Chondrocyte (in vitro differentiated cells): ENCODE results near the gene IGIP. TPM values are rescaled to one million over a fixed set of nuclear protein-coding genes. Genes with fewer than 3 reads are reported as not detected.

ENCODE experiments used
- DNase-seq: peaks from one replicate; pipeline ENCODE4 v3.0.0; 2021; ENCODE audit warnings: mixed read lengths, low spot score
- H3K27ac Mint-ChIP-seq: one replicate; pipeline ENCODE4 v1.8.0; 2021; ENCODE audit warnings: mild to moderate bottlenecking, moderate library complexity, mixed read lengths; ENCODE audit not compliant: unreplicated experiment
- H3K27me3 Mint-ChIP-seq: 2 replicates; pipeline ENCODE4 v1.8.0; 2021; ENCODE audit warnings: low read depth, mixed read lengths
- H3K36me3 Mint-ChIP-seq: 2 replicates; pipeline ENCODE4 v1.8.0; 2021; ENCODE audit warnings: low read depth, mixed read lengths
- H3K4me1 Mint-ChIP-seq: 2 replicates; pipeline ENCODE4 v1.8.0; 2021; ENCODE audit warnings: low read depth, mild to moderate bottlenecking, mixed read lengths
- H3K4me3 Mint-ChIP-seq: one replicate; pipeline ENCODE4 v1.8.0; 2021; ENCODE audit warnings: mild to moderate bottlenecking, moderate library complexity, mixed read lengths; ENCODE audit not compliant: unreplicated experiment
- H3K9me3 Mint-ChIP-seq: 2 replicates; pipeline ENCODE4 v1.8.0; 2021; ENCODE audit warnings: low read depth, mixed read lengths
- CTCF ChIP-seq: fragments of 200-600 bp; sonication (generic); IDR thresholded peaks from 2 replicates; pipeline ENCODE4 v1.5.0; 2021; ENCODE audit warnings: antibody characterized with exemption, mild to moderate bottlenecking, moderate library complexity
- total RNA-seq: library from RNA; stranded (reverse); gene quantifications from 3 replicates; pipeline ENCODE4 v1.2.1, GENCODE V29; 2021

The IGIP gene
- total RNA-seq, 1 donor from 2014 or later: 6.9 TPM

GRCh38 chr5:140157032-140157781 is 31.5 kb downstream of the IGIP start:
- peak; percentile 97 for TF ChIP-seq CTCF
- Mint-ChIP-seq H3K4me1 (peaks cover 9% of the 10 kb centered on the region), H3K27ac (peak overlapping the region; percentile 66), H3K4me3 (peak overlapping the region; percentile 73), H3K27me3 (peaks cover under 1% of the 10 kb centered on the region), H3K36me3 (no peaks in the 10 kb centered on the region), H3K9me3 (no peaks in the 10 kb centered on the region)
- no peak for DNase-seq

- no peak overlapping the region for H3K27ac Mint-ChIP-seq
- TF ChIP-seq CTCF: no peak
- H3K4me3 Mint-ChIP-seq: no peak overlapping the region
- peaks cover 9% of the 10 kb centered on the region for H3K4me1 Mint-ChIP-seq
- H3K36me3 Mint-ChIP-seq: no peaks in the 10 kb centered on the region
- no peaks in the 10 kb centered on the region for H3K9me3 Mint-ChIP-seq
- peaks cover 2% of the 10 kb centered on the region for H3K27me3 Mint-ChIP-seq
- no peak for DNase-seq
Measured at GRCh38 chr5:140159014-140159927, 33.5 kb downstream of the IGIP start.

DNA sequence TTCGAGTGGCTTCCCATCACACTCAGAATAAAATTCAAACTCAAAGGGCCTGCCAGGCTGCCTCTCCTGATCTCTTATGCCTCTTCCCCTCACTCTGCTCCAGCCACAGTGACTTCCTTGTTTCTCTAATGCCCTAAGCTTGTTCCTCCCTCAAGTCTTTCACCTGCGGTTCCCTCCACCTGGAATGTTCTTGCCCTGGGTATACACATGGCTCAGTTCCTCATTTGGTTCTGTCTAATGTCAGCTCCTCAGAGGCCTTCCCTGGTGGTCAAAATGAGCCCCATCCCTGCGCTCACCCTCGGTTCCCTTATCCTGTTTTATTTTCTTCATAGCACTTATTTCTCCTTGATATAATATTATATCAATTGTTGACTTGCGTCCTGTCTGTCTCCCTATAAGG is 36.5 kb downstream of the IGIP start:
- Mint-ChIP-seq H3K36me3 (peaks cover 2% of the 10 kb centered on the region), H3K9me3 (no peaks in the 10 kb centered on the region), H3K4me3 (no peak overlapping the region), H3K27me3 (peaks cover 2% of the 10 kb centered on the region), H3K27ac (no peak overlapping the region), H3K4me1 (peaks cover 2% of the 10 kb centered on the region)
- no peak for TF ChIP-seq CTCF
- no peak for DNase-seq

DNA sequence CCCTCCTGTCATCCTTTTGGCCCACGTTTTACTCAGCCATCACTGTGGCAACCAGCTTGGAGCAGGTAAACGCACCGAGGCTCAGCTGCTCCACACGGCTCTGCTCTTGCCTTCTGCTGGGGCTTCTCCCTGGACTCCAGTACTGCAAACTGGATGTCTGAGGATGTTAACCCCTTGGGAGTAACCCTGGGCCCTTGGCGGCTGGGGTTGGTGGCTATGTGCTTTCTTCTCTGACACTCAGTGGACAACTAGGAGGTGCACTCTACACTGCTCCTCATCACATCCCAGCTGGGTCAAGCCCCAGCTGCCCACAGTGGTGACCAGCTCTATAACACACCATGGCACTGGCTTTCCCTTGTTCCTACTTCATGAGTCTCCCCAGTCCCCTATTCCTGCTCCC is 37.0 kb downstream of the IGIP start:
- Mint-ChIP-seq H3K9me3 (no peaks in the 10 kb centered on the region), H3K4me1 (no peaks in the 10 kb centered on the region), H3K27ac (peak overlapping the region; percentile 53), H3K27me3 (peaks cover 2% of the 10 kb centered on the region), H3K4me3 (no peak overlapping the region), H3K36me3 (peaks cover 2% of the 10 kb centered on the region)
- TF ChIP-seq CTCF: no peak
- DNase-seq: no peak

- Mint-ChIP-seq H3K4me3 (no peak overlapping the region), H3K4me1 (no peaks in the 10 kb centered on the region), H3K36me3 (peaks cover 2% of the 10 kb centered on the region), H3K27me3 (peaks cover 2% of the 10 kb centered on the region), H3K9me3 (no peaks in the 10 kb centered on the region), H3K27ac (no peak overlapping the region)
- no peak for DNase-seq
- TF ChIP-seq CTCF: no peak
Measured at GRCh38 chr5:140165101-140165922, 39.6 kb downstream of the IGIP start.
